B cell (primary cell): Measurements from ENCODE around the gene OGT. TPM values are rescaled to one million over a fixed set of nuclear protein-coding genes. Genes with fewer than 3 reads are reported as not detected.

Experiments used
- ATAC-seq: fragments of 200-7000 bp; cut with Tn5 transposase; one replicate; pipeline ENCODE4 v1.10.0; 2021; ENCODE audit warnings: low read depth, mild to moderate bottlenecking, moderate number of reproducible peaks, moderate library complexity
- CTCF ChIA-PET: fragments of 350-600 bp; sonication (Branson Sonifier 250); formaldehyde crosslinking; loops from one replicate; lab custom pipeline; 2021; ENCODE audit warnings: antibody characterized with exemption, inconsistent platforms; lab: Charles Lee
- POLR2A ChIA-PET: fragments of 350-600 bp; sonication (Branson Sonifier 250); formaldehyde crosslinking; loops from one replicate; lab custom pipeline; 2021; ENCODE audit warnings: antibody characterized with exemption; lab: Charles Lee
- DNase-seq: peaks from one replicate; pipeline ENCODE4 v3.0.0; 2013
- H2AFZ ChIP-seq: 2 replicates; pipeline ENCODE4 v1.6.1; 2012; ENCODE audit warnings: mild to moderate bottlenecking, low read depth, low read length; ENCODE audit not compliant: insufficient read depth, poor library complexity, severe bottlenecking
- H3K27ac ChIP-seq, 2 donors: 1 replicate in 1 of 2; 2 replicates in 1 of 2; pipeline ENCODE4 v1.5.1; 2012 to 2013; ENCODE audit warnings: low read length in 2 of 2, mild to moderate bottlenecking in 2 of 2, moderate library complexity in 1 of 2
- H3K27me3 ChIP-seq, 4 experiments: fragments of 200-600 bp in 1 of 4; sonication (generic) in 1 of 4; replicated peaks in 1 of 4; 1 replicate in 2 of 4; 2 replicates in 2 of 4; pipeline versions ENCODE4 v1.6.1 to v1.7.0; 2013 to 2016; ENCODE audit warnings: low read length in 3 of 4, mild to moderate bottlenecking in 2 of 4, mixed read lengths in 1 of 4, moderate library complexity in 1 of 4; ENCODE audit not compliant: insufficient read depth in 4 of 4, control insufficient read depth in 3 of 4; ENCODE audit errors: control extremely low read depth in 1 of 4
- H3K36me3 ChIP-seq, 2 experiments: replicated peaks in 1 of 2; 1 replicate in 1 of 2; 2 replicates in 1 of 2; pipeline versions ENCODE4 v1.6.1 to v1.7.1; 2013; ENCODE audit warnings: low read length in 1 of 2; ENCODE audit not compliant: insufficient read depth in 2 of 2, control insufficient read depth in 1 of 2; ENCODE audit errors: control extremely low read depth in 1 of 2, extremely low read depth in 1 of 2
- H3K4me1 ChIP-seq, 2 donors: fragments of 200-600 bp in 1 of 2; sonication (generic) in 1 of 2; 1 replicate in 1 of 2; 2 replicates in 1 of 2; pipeline versions ENCODE4 v1.5.1 to v1.6.1; 2013 to 2017; ENCODE audit warnings: low read length in 2 of 2; ENCODE audit not compliant: control insufficient read depth in 2 of 2, insufficient read depth in 2 of 2
- H3K4me2 ChIP-seq: replicated peaks from 2 replicates; pipeline ENCODE3; 2012; ENCODE audit warnings: mild to moderate bottlenecking, low read depth, low read length; ENCODE audit not compliant: poor library complexity, severe bottlenecking
- H3K4me3 ChIP-seq, 5 experiments: fragments of 200-600 bp in 1 of 5; sonication (generic) in 1 of 5; 1 replicate in 3 of 5; 2 replicates in 2 of 5; pipeline versions ENCODE4 v1.5.1 to v1.7.0; 2011 to 2016; ENCODE audit warnings: low read length in 4 of 5, mild to moderate bottlenecking in 4 of 5, low read depth in 2 of 5, control low read depth in 1 of 5, moderate library complexity in 1 of 5; ENCODE audit not compliant: insufficient read depth in 1 of 5; ENCODE audit errors: control extremely low read depth in 1 of 5, extremely low read depth in 1 of 5
- H3K79me2 ChIP-seq: fragments of 200-600 bp; sonication (generic); one replicate; pipeline ENCODE4 v1.6.0; 2016; ENCODE audit warnings: low read length; ENCODE audit not compliant: control insufficient read depth, insufficient read depth
- H3K9ac ChIP-seq: fragments of 200-600 bp; sonication (generic); 2 replicates; pipeline ENCODE4 v1.6.1; 2017; ENCODE audit warnings: mild to moderate bottlenecking, low read length, moderate library complexity
- H3K9me3 ChIP-seq, 3 donors: one replicate each; pipeline versions ENCODE4 v1.6.1 to v1.7.1; 2013; ENCODE audit warnings: low read length in 2 of 3; ENCODE audit not compliant: control insufficient read depth in 2 of 3, insufficient read depth in 1 of 3; ENCODE audit errors: control extremely low read depth in 1 of 3
- H4K20me1 ChIP-seq: 2 replicates; pipeline ENCODE4 v1.6.0; 2012; ENCODE audit warnings: mild to moderate bottlenecking, low read length; ENCODE audit not compliant: insufficient read depth, control insufficient read depth, poor library complexity, severe bottlenecking
- H3K27ac Mint-ChIP-seq: one replicate; pipeline ENCODE4 v1.8.0; 2021; ENCODE audit warnings: mixed read lengths
- H3K27me3 Mint-ChIP-seq: one replicate; pipeline ENCODE4 v1.8.0; 2021; ENCODE audit warnings: mixed read lengths
- H3K4me1 Mint-ChIP-seq: one replicate; pipeline ENCODE4 v1.8.0; 2021; ENCODE audit warnings: mixed read lengths
- H3K4me3 Mint-ChIP-seq: one replicate; pipeline ENCODE4 v1.8.0; 2021; ENCODE audit warnings: mixed read lengths
- H3K9me3 Mint-ChIP-seq: one replicate; pipeline ENCODE4 v1.8.0; 2022; ENCODE audit warnings: mixed read lengths; ENCODE audit not compliant: insufficient read depth
- CTCF ChIP-seq: fragments of 200-600 bp; IDR thresholded peaks from one replicate; pipeline ENCODE4 v1.8.0; 2022; ENCODE audit warnings: antibody characterized with exemption, mild to moderate bottlenecking
- EZH2 ChIP-seq: IDR thresholded peaks from 2 replicates; pipeline ENCODE4 v1.6.1; 2012; ENCODE audit warnings: borderline replicate concordance, low read depth, mild to moderate bottlenecking, moderate library complexity, low read length; ENCODE audit not compliant: insufficient read depth, poor library complexity, severe bottlenecking
- WGBS: methylation state at CpG from one replicate; pipeline ENCODE4 v1.1.5; 2013; ENCODE audit warnings: missing lambda C conversion rate; ENCODE audit not compliant: insufficient coverage; 5-methylcytosine and 5-hydroxymethylcytosine counted together
- intact Hi-C: fragments of 100-400 bp; cut with micrococcal nuclease; formaldehyde crosslinking; loops from one replicate; pipeline ENCODE4 v1.10.0; 2022
- polyA plus RNA-seq: library from polyadenylated mRNA; depleted of rRNA; stranded (reverse); fragments of >200 nt; gene quantifications from 2 replicates; pipeline ENCODE4 v1.2.3, GENCODE V29; 2012
- total RNA-seq, 2 donors: library from RNA; stranded (reverse); fragments of 120-200 nt in 1 of 2; gene quantifications; 1 replicate in 1 of 2; 2 replicates in 1 of 2; pipeline versions ENCODE4 v1.2.3 to v1.2.4, GENCODE V29; 2013 to 2022

Gene OGT
- total and polyA plus RNA-seq, 2 donors (not counting 1 experiment from before 2014, with no cell fraction given) = 235 to 307 TPM

- H3K4me1 Mint-ChIP-seq = no peaks in the 10 kb centered on the region
Observed at GRCh38 chrX:71504346-71504745, 28.6 kb upstream of the OGT start.

GRCh38 chrX:71509289-71509688 lies 23.6 kb upstream of the OGT start:
- TF ChIP-seq CTCF = no peak
- TF ChIP-seq EZH2 = no peak
- no CpG with 5 or more reads among the region's 1 CpG for WGBS
- Histone ChIP-seq H3K9ac (no peak overlapping the region), H3K27ac (no peak overlapping the region), H2AFZ (no peak overlapping the region), H3K27me3 (no peaks in the 10 kb centered on the region), H3K4me1 (no peaks in the 10 kb centered on the region), H3K4me3 (no peak overlapping the region), H3K9me3 (no peaks in the 10 kb centered on the region), H4K20me1 (no peaks in the 10 kb centered on the region), H3K79me2 (no peaks in the 10 kb centered on the region), H3K36me3 (no peaks in the 10 kb centered on the region), H3K4me2 (no peak overlapping the region)
- ChIA-PET CTCF (no interaction called here), POLR2A (no interaction called here)
- no peaks in the 10 kb centered on the region for H3K9me3 Mint-ChIP-seq
- H3K27me3 Mint-ChIP-seq = no peaks in the 10 kb centered on the region
- intact Hi-C loops = no loop called here
- DNase-seq (no peak), ATAC-seq (no peak)
- no peak overlapping the region for H3K27ac Mint-ChIP-seq
- no peaks in the 10 kb centered on the region for H3K4me1 Mint-ChIP-seq
- H3K4me3 Mint-ChIP-seq = no peak overlapping the region

More at GRCh38 chrX:71504346-71504745, 28.6 kb upstream of the OGT start:
- H3K4me2 ChIP-seq = no peak overlapping the region
- no peak overlapping the region for H3K9ac ChIP-seq
- no peak overlapping the region for H2AFZ ChIP-seq
- DNase-seq (no peak), ATAC-seq (no peak)
- no peaks in the 10 kb centered on the region for H4K20me1 ChIP-seq
- Mint-ChIP-seq H3K4me3 (no peak overlapping the region), H3K27me3 (no peaks in the 10 kb centered on the region), H3K9me3 (no peaks in the 10 kb centered on the region), H3K27ac (no peak overlapping the region)
- no peaks in the 10 kb centered on the region for H3K27me3 ChIP-seq
- intact Hi-C loops = no loop called here
- TF ChIP-seq CTCF (no peak), EZH2 (no peak)
- no peaks in the 10 kb centered on the region for H3K36me3 ChIP-seq
- no CpG with 5 or more reads among the region's 1 CpG for whole genome bisulfite sequencing
- H3K4me3 ChIP-seq = no peak overlapping the region
- ChIA-PET POLR2A (no interaction called here), CTCF (no interaction called here)
- no peak overlapping the region for H3K27ac ChIP-seq
- H3K4me1 ChIP-seq = no peaks in the 10 kb centered on the region
- H3K79me2 ChIP-seq = no peaks in the 10 kb centered on the region
- no peaks in the 10 kb centered on the region for H3K9me3 ChIP-seq
